DND-41 (cell line): ENCODE results near the gene FXYD7.

Source experiments
- EZH2 ChIP-seq: IDR thresholded peaks from 3 replicates; pipeline ENCODE4 v1.6.1; 2012; ENCODE audit warnings: borderline replicate concordance, low read depth, mild to moderate bottlenecking, moderate library complexity, low read length, inconsistent platforms; ENCODE audit not compliant: severe bottlenecking
- TF ChIP-seq, protein P1 (sequence below): IDR thresholded peaks from 2 replicates; pipeline ENCODE4 v1.5.1; 2012; ENCODE audit warnings: borderline replicate concordance, low read length, moderate library complexity, mild to moderate bottlenecking; ENCODE audit not compliant: poor library complexity, severe bottlenecking; ENCODE audit errors: extremely low read depth

DNA sequence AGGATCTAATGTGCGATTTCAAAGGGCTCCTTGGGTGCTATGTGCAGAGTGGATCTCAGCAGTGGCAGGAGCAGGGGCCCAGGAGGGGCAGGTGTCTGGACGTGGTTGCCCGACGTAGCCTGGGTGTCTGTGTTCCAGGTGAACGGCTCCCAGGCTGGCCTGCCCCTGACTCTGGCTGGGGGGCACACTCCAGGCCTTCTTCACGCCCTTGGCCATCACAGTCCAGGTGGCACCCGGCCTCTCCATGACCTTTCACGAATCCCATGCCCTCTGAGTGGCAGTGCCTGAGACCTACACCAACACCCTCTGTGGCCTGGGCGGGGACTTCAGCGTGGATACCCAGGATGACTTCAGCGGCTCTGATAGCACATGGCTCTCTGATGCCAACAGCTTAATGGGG is 38.7 kb upstream of the FXYD7 start:
- TF ChIP-seq, protein P1, sequence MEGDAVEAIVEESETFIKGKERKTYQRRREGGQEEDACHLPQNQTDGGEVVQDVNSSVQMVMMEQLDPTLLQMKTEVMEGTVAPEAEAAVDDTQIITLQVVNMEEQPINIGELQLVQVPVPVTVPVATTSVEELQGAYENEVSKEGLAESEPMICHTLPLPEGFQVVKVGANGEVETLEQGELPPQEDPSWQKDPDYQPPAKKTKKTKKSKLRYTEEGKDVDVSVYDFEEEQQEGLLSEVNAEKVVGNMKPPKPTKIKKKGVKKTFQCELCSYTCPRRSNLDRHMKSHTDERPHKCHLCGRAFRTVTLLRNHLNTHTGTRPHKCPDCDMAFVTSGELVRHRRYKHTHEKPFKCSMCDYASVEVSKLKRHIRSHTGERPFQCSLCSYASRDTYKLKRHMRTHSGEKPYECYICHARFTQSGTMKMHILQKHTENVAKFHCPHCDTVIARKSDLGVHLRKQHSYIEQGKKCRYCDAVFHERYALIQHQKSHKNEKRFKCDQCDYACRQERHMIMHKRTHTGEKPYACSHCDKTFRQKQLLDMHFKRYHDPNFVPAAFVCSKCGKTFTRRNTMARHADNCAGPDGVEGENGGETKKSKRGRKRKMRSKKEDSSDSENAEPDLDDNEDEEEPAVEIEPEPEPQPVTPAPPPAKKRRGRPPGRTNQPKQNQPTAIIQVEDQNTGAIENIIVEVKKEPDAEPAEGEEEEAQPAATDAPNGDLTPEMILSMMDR: no peak
- no peak for TF ChIP-seq EZH2
